K562 (cell line): ENCODE data around the gene ARMC9. TPM values are rescaled to one million over a fixed set of nuclear protein-coding genes. Genes with fewer than 3 reads are reported as not detected.
A peak's percentile ranks its signal among the peaks of the same experiment; 100 is the strongest.

Source experiments
- ARID2 ChIP-seq: fragments of 450-650 bp; IDR thresholded peaks from 2 replicates; pipeline ENCODE4 v1.6.1; 2017; ENCODE audit warnings: antibody characterized with exemption, mild to moderate bottlenecking
- CTBP1 ChIP-seq: fragments of 450-650 bp; IDR thresholded peaks from 2 replicates; pipeline ENCODE4 v1.6.1; 2016; ENCODE audit warnings: borderline replicate concordance
- CXXC5 ChIP-seq: fragments of 250-450 bp; sonication (Bioruptor Pico); IDR thresholded peaks from 2 replicates; pipeline ENCODE4 v1.8.0; 2022; ENCODE audit warnings: inconsistent platforms, mild to moderate bottlenecking, moderate library complexity
- DMBX1 ChIP-seq: fragments of 250-450 bp; sonication (Bioruptor Pico); IDR thresholded peaks from 2 replicates; pipeline ENCODE4 v1.8.0; 2022; ENCODE audit warnings: inconsistent platforms, mild to moderate bottlenecking, moderate library complexity, borderline replicate concordance
- FOSL1 ChIP-seq: fragments of 200-800 bp; sonication (Bioruptor generic); conservative IDR thresholded peaks from 2 replicates; pipeline ENCODE4 v1.6.1; 2016; ENCODE audit warnings: missing genetic modification characterization, missing compliant biosample characterization
- GATA2 ChIP-seq: sonication (generic); formaldehyde crosslinking; IDR thresholded peaks from 2 replicates; pipeline ENCODE4 v1.4.0; 2020; ENCODE audit warnings: mild to moderate bottlenecking, missing genetic modification reagents
- HNRNPH1 ChIP-seq: fragments of 200-400 bp; formaldehyde crosslinking; optimal IDR thresholded peaks from 2 replicates; pipeline ENCODE3; 2017; ENCODE audit warnings: low read depth, mild to moderate bottlenecking, low read length, moderate library complexity
- MAFF ChIP-seq: IDR thresholded peaks from 2 replicates; pipeline ENCODE4 v1.6.1; 2012; ENCODE audit warnings: low read length, improper control_type of control experiment
- NFE2 ChIP-seq: IDR thresholded peaks from 2 replicates; pipeline ENCODE4 v1.6.1; 2014; ENCODE audit warnings: antibody characterized with exemption, low read depth
- NR2C1 ChIP-seq, 2 experiments: fragments of 450-650 bp; IDR thresholded peaks; 2 replicates each; pipeline ENCODE4 v1.6.1; 2017; ENCODE audit warnings: mild to moderate bottlenecking in 2 of 2, antibody characterized with exemption in 1 of 2, inconsistent platforms in 1 of 2, missing compliant biosample characterization in 1 of 2, missing genetic modification characterization in 1 of 2
- NR4A1 ChIP-seq, 2 experiments: fragments of 250-450 bp in 1 of 2; fragments of 450-650 bp in 1 of 2; sonication (Bioruptor Pico) in 1 of 2; IDR thresholded peaks; 2 replicates each; pipeline versions ENCODE4 v1.4.0 to v1.6.1; 2016 to 2020; ENCODE audit warnings: mild to moderate bottlenecking in 2 of 2, missing compliant biosample characterization in 1 of 2, missing genetic modification characterization in 1 of 2, moderate library complexity in 1 of 2
- PHB ChIP-seq: fragments of 250-450 bp; sonication (Bioruptor Pico); IDR thresholded peaks from 2 replicates; pipeline ENCODE4 v1.5.0; 2021
- SRSF7 ChIP-seq: fragments of 200-400 bp; formaldehyde crosslinking; optimal IDR thresholded peaks from 2 replicates; pipeline ENCODE3; 2017; ENCODE audit warnings: mild to moderate bottlenecking, low read depth, low read length
- polyA plus RNA-seq, 8 experiments: library from polyadenylated mRNA; depleted of rRNA in 4 of 8; stranded (reverse) in 5 of 8; unstranded in 3 of 8; fragments of >200 nt; fragmentation: Nextera tagmentation in 2 of 8; fragmentation: Illumina TruSeq in 1 of 8; extraction: Ambion mirVana in 2 of 8; extraction: Trizol in 1 of 8; gene quantifications; 2 replicates each; pipeline versions ENCODE4 v1.2.1 to v1.2.3, GENCODE V29; 2011 to 2014; ENCODE audit warnings: inconsistent platforms in 1 of 8, missing spikeins in 1 of 8
- total RNA-seq, 7 experiments: library from RNA; depleted of rRNA in 6 of 7; stranded (reverse); fragments of >200 nt in 6 of 7; fragmentation: Illumina TruSeq in 2 of 7; extraction: Trizol in 2 of 7; gene quantifications; 2 replicates each; pipeline versions ENCODE4 v1.2.1 to v1.2.3, GENCODE V29; 2011 to 2021; ENCODE audit warnings: low replicate concordance in 1 of 7
- TF ChIP-seq, protein P1 (sequence below): IDR thresholded peaks from 3 replicates; pipeline ENCODE4 v1.6.1; 2011; ENCODE audit warnings: borderline replicate concordance, mild to moderate bottlenecking, moderate library complexity; ENCODE audit not compliant: insufficient read length; ENCODE audit errors: extremely low read depth
- TF ChIP-seq, protein P2 (sequence below): fragments of 250-450 bp; sonication (Bioruptor Pico); IDR thresholded peaks from 2 replicates; pipeline ENCODE4 v1.5.0; 2020; ENCODE audit warnings: mild to moderate bottlenecking
- TF ChIP-seq, protein P3 (sequence below): sonication (generic); formaldehyde crosslinking; IDR thresholded peaks from 2 replicates; pipeline ENCODE4 v1.5.0; 2020; ENCODE audit warnings: missing genetic modification reagents
- TF ChIP-seq, protein P4 (sequence below): fragments of 200-800 bp; sonication (Bioruptor generic); IDR thresholded peaks from 2 replicates; pipeline ENCODE4 v1.6.1; 2017; ENCODE audit warnings: missing genetic modification characterization, missing compliant biosample characterization

The ARMC9 gene
- total and polyA plus RNA-seq, 9 of the 15 experiments (the other 6 are each of a cell fraction or from before 2014, with no cell fraction given): 0.36 to 2.3 (median 1.1) TPM

DNA sequence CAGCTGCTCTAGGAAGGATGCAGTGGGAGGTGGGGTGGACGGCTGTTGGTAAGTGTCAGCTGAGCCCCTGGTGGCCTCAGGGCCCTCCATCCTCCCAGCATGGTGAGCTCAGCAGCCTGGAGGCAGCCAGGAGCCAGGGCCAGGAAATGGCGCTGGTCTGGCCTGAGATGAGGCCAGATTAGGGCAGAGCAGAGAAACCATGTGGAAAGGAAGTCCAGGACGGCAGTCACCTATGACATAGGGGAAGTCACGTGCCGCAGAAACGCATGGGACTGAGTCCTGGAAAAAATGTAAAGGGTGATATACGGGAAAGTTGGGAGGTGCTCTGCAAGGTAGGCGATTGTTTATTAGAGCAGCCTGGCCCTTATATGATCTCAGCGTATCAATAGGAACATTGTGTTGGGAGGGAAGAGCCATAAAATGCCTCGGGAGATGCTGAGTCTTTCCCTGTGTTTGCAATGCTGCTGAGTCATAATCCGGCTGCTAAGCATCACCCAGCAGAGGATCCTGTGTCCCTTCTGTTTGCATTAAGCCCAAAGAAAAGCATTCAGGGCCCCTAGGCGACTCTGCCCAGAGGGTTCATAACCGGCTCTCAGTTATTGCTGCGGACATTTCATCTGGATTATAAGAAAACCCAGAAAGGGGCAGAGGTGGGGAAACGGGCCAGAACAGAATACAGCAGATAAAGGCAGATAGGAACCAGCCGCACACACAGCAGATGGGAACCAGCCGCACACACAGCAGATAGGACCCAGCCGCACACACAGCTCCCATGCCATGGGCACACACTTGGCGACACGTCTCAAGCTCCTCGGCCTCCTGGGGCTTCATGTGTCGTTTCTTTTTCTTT, 166.8 kb downstream of the ARMC9 start (continued):
- TF ChIP-seq CXXC5 (CRISPR knock-in tag) (0 out of 2 replicates have a peak, but pooled peaks have one; percentile 20), MAFF (0 out of 2 replicates have a peak, but pooled peaks have one; percentile 24), NR4A1 (CRISPR knock-in tag; IDR thresholded peaks at IDR 0.05) (no peak), NR4A1 (tag; IDR thresholded peaks at IDR 0.05) (0 out of 2 replicates have a peak, but pooled peaks have one; percentile 20), CTBP1 (0 out of 2 replicates have a peak, but pooled peaks have one; percentile 48), DMBX1 (CRISPR knock-in tag) (peak; percentile 31; the same call in 1 of the 2 replicates), GATA2 (CRISPR knock-in tag) (no peak), FOSL1 (tag) (0 out of 2 replicates have a peak, but pooled peaks have one; percentile 19), NFE2 (peak; percentile 78), HNRNPH1 (no peak), SRSF7 (no peak), ARID2 (no peak), NR2C1 (IDR thresholded peaks at IDR 0.05) (no peak), NR2C1 (tag; IDR thresholded peaks at IDR 0.05) (peak; percentile 29; the same call in 1 of the 2 replicates), PHB (no peak)
- TF ChIP-seq, protein P1, sequence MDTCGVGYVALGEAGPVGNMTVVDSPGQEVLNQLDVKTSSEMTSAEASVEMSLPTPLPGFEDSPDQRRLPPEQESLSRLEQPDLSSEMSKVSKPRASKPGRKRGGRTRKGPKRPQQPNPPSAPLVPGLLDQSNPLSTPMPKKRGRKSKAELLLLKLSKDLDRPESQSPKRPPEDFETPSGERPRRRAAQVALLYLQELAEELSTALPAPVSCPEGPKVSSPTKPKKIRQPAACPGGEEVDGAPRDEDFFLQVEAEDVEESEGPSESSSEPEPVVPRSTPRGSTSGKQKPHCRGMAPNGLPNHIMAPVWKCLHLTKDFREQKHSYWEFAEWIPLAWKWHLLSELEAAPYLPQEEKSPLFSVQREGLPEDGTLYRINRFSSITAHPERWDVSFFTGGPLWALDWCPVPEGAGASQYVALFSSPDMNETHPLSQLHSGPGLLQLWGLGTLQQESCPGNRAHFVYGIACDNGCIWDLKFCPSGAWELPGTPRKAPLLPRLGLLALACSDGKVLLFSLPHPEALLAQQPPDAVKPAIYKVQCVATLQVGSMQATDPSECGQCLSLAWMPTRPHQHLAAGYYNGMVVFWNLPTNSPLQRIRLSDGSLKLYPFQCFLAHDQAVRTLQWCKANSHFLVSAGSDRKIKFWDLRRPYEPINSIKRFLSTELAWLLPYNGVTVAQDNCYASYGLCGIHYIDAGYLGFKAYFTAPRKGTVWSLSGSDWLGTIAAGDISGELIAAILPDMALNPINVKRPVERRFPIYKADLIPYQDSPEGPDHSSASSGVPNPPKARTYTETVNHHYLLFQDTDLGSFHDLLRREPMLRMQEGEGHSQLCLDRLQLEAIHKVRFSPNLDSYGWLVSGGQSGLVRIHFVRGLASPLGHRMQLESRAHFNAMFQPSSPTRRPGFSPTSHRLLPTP: no peak
- TF ChIP-seq, protein P2, sequence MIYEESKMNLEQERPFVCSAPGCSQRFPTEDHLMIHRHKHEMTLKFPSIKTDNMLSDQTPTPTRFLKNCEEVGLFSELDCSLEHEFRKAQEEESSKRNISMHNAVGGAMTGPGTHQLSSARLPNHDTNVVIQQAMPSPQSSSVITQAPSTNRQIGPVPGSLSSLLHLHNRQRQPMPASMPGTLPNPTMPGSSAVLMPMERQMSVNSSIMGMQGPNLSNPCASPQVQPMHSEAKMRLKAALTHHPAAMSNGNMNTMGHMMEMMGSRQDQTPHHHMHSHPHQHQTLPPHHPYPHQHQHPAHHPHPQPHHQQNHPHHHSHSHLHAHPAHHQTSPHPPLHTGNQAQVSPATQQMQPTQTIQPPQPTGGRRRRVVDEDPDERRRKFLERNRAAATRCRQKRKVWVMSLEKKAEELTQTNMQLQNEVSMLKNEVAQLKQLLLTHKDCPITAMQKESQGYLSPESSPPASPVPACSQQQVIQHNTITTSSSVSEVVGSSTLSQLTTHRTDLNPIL (CRISPR knock-in tag): no peak
- TF ChIP-seq, protein P3, sequence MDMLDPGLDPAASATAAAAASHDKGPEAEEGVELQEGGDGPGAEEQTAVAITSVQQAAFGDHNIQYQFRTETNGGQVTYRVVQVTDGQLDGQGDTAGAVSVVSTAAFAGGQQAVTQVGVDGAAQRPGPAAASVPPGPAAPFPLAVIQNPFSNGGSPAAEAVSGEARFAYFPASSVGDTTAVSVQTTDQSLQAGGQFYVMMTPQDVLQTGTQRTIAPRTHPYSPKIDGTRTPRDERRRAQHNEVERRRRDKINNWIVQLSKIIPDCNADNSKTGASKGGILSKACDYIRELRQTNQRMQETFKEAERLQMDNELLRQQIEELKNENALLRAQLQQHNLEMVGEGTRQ (CRISPR knock-in tag): peak; percentile 70
- TF ChIP-seq, protein P4, sequence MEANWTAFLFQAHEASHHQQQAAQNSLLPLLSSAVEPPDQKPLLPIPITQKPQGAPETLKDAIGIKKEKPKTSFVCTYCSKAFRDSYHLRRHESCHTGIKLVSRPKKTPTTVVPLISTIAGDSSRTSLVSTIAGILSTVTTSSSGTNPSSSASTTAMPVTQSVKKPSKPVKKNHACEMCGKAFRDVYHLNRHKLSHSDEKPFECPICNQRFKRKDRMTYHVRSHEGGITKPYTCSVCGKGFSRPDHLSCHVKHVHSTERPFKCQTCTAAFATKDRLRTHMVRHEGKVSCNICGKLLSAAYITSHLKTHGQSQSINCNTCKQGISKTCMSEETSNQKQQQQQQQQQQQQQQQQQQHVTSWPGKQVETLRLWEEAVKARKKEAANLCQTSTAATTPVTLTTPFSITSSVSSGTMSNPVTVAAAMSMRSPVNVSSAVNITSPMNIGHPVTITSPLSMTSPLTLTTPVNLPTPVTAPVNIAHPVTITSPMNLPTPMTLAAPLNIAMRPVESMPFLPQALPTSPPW: no peak
